K562 (cell line): Measurements from ENCODE around the gene DIP2C. TPM values are rescaled to one million over a fixed set of nuclear protein-coding genes. Genes with fewer than 3 reads are reported as not detected.
"Not testable (repeated sequence)": the region's sequence is repeated elsewhere in the genome, so short reads cannot be mapped to it uniquely, and the experiment has no call there.

Experiments
- ATAC-seq: fragments of 200-7000 bp; cut with Tn5 transposase; 3 replicates; pipeline ENCODE4 v1.9.1; 2020; ENCODE audit warnings: moderate library complexity
- BruUV-seq: library from RNA; stranded (reverse); fragments of 400-500 nt; replicated peaks from 2 replicates; lab custom pipeline; 2021; lab: Mats Ljungman, UMichigan
- CTCF ChIA-PET: fragments of 300-600 bp; formaldehyde crosslinking; extraction: SDS; loops from one replicate; lab custom pipeline; 2021; ENCODE audit warnings: low intra/inter-chr PET ratio; lab: Yijun Ruan, JAX
- POLR2A ChIA-PET: fragments of 300-600, 350-650 bp; sonication (Branson Sonifier 250); formaldehyde crosslinking; extraction: SDS; loops from one replicate; lab custom pipeline; 2021; ENCODE audit warnings: antibody characterized with exemption, inconsistent platforms; lab: Yijun Ruan, JAX
- DNase-seq, 4 experiments: peaks; one replicate each; pipeline versions ENCODE4 v3.0.0 to v3.0.0-alpha.2; 2011 to 2018; ENCODE audit warnings: low spot score in 3 of 4, mixed read lengths in 3 of 4; ENCODE audit errors: extremely low read depth in 1 of 4
- FAIRE-seq: peaks from 2 replicates; lab custom pipeline; 2011; peaks lifted over from hg19 to GRCh38; lab: Jason Lieb, UNC
- H2AFZ ChIP-seq: 2 replicates; pipeline ENCODE4 v1.6.0; 2011; ENCODE audit warnings: low read depth, low read length, control low read depth, inconsistent platforms
- H3K27ac ChIP-seq: fragments of 200-600 bp; 3 replicates; pipeline ENCODE4 v1.8.0; 2011; ENCODE audit warnings: low read depth, mild to moderate bottlenecking, control low read depth, inconsistent platforms, low read length, moderate library complexity, mixed read lengths; ENCODE audit errors: extremely low read depth
- H3K27me3 ChIP-seq, 2 experiments: fragments of 300-600 bp in 1 of 2; 2 replicates in 1 of 2; 3 replicates in 1 of 2; pipeline versions ENCODE4 v1.6.0 to v1.8.0; 2011; ENCODE audit warnings: inconsistent platforms in 2 of 2, low read length in 2 of 2, mild to moderate bottlenecking in 1 of 2, mixed read lengths in 1 of 2, moderate library complexity in 1 of 2; ENCODE audit not compliant: control insufficient read depth in 2 of 2, insufficient read depth in 2 of 2
- H3K36me3 ChIP-seq: fragments of 300-600 bp; 3 replicates; pipeline ENCODE4 v1.8.0; 2011; ENCODE audit warnings: mild to moderate bottlenecking, low read length, inconsistent platforms; ENCODE audit not compliant: control insufficient read depth, insufficient read depth
- H3K4me1 ChIP-seq, 2 experiments: fragments of 200-600 bp in 1 of 2; replicated peaks in 1 of 2; 2 replicates in 1 of 2; 3 replicates in 1 of 2; pipeline versions ENCODE4 v1.5.1 to v1.8.0; 2011; ENCODE audit warnings: inconsistent platforms in 2 of 2, low read length in 2 of 2, mild to moderate bottlenecking in 1 of 2, mixed read lengths in 1 of 2, moderate library complexity in 1 of 2; ENCODE audit not compliant: control insufficient read depth in 2 of 2, insufficient read depth in 2 of 2
- H3K4me2 ChIP-seq: 2 replicates; pipeline ENCODE4 v1.6.1; 2011; ENCODE audit warnings: low read length, control low read depth, inconsistent platforms, mixed read lengths; ENCODE audit not compliant: insufficient read depth
- H3K4me3 ChIP-seq: fragments of 200-600 bp; sonication (generic), shearing (Covaris generic); 2 replicates; pipeline ENCODE4 v1.5.1; 2016; ENCODE audit warnings: control low read depth, inconsistent platforms
- H3K79me2 ChIP-seq: fragments of 200-600 bp; 3 replicates; pipeline ENCODE4 v1.8.0; 2011; ENCODE audit warnings: low read length, inconsistent platforms; ENCODE audit not compliant: control insufficient read depth, insufficient read depth
- H3K9ac ChIP-seq, 2 experiments: 2 replicates each; pipeline versions ENCODE4 v1.6.0 to v1.6.1; 2011; ENCODE audit warnings: low read depth in 2 of 2, low read length in 2 of 2, control low read depth in 1 of 2, inconsistent platforms in 1 of 2, mild to moderate bottlenecking in 1 of 2, mixed read lengths in 1 of 2; ENCODE audit not compliant: insufficient read depth in 1 of 2
- H3K9me1 ChIP-seq: one replicate; pipeline ENCODE4 v1.6.0; 2011; ENCODE audit warnings: inconsistent platforms, mild to moderate bottlenecking, low read length, moderate library complexity; ENCODE audit not compliant: control insufficient read depth, insufficient read depth
- H3K9me3 ChIP-seq: replicated peaks from 2 replicates; pipeline ENCODE4 v1.5.1; 2011; ENCODE audit warnings: low read depth, low read length, inconsistent platforms; ENCODE audit not compliant: control insufficient read depth, insufficient read depth
- H4K20me1 ChIP-seq: replicated peaks from 2 replicates; pipeline ENCODE4 v1.6.1; 2011; ENCODE audit warnings: low read length, inconsistent platforms, mixed read lengths; ENCODE audit not compliant: control insufficient read depth, insufficient read depth
- GABPA ChIP-seq: fragments of 200-800 bp; sonication (Bioruptor generic); conservative IDR thresholded peaks from 2 replicates; pipeline ENCODE4 v1.6.1; 2016; ENCODE audit warnings: low read depth, missing genetic modification characterization, missing compliant biosample characterization
- NR2C2 ChIP-seq, 2 experiments: fragments of 200-800 bp in 1 of 2; sonication (Bioruptor generic) in 1 of 2; sonication (generic) in 1 of 2; formaldehyde crosslinking in 1 of 2; IDR thresholded peaks; 2 replicates each; pipeline versions ENCODE4 v1.6.1 to v1.8.0; 2016 to 2022; ENCODE audit warnings: mild to moderate bottlenecking in 1 of 2, missing compliant biosample characterization in 1 of 2, missing genetic modification characterization in 1 of 2, missing genetic modification reagents in 1 of 2
- ZKSCAN1 ChIP-seq: fragments of 150-350 bp; IDR thresholded peaks from 2 replicates; pipeline ENCODE4 v1.6.1; 2016; ENCODE audit warnings: low read depth, low read length
- WGBS: fragments of 100-300 bp; shearing (Covaris generic); methylation state at CpG from one replicate; pipeline ENCODE4 v1.1.6; 2016; ENCODE audit warnings: low coverage, mixed read lengths; ENCODE audit not compliant: insufficient coverage; ENCODE audit errors: missing lambda C conversion rate; 5-methylcytosine and 5-hydroxymethylcytosine counted together
- in situ Hi-C: fragments of 300-500 bp; cut with MboI; formaldehyde crosslinking; loops from 4 replicates; pipeline ENCODE4 v1.15.0; 2018; ENCODE audit warnings: inconsistent platforms, mixed read lengths
- intact Hi-C: fragments of 100-400 bp; cut with micrococcal nuclease; formaldehyde crosslinking; loops from 2 replicates; pipeline ENCODE4 v1.14.2; 2022
- polyA plus RNA-seq, 8 experiments: library from polyadenylated mRNA; depleted of rRNA in 4 of 8; stranded (reverse) in 5 of 8; unstranded in 3 of 8; fragments of >200 nt; fragmentation: Nextera tagmentation in 2 of 8; fragmentation: Illumina TruSeq in 1 of 8; extraction: Ambion mirVana in 2 of 8; extraction: Trizol in 1 of 8; gene quantifications; 2 replicates each; pipeline versions ENCODE4 v1.2.1 to v1.2.3, GENCODE V29; 2011 to 2014; ENCODE audit warnings: inconsistent platforms in 1 of 8, missing spikeins in 1 of 8
- total RNA-seq, 7 experiments: library from RNA; depleted of rRNA in 6 of 7; stranded (reverse); fragments of >200 nt in 6 of 7; fragmentation: Illumina TruSeq in 2 of 7; extraction: Trizol in 2 of 7; gene quantifications; 2 replicates each; pipeline versions ENCODE4 v1.2.1 to v1.2.3, GENCODE V29; 2011 to 2021; ENCODE audit warnings: low replicate concordance in 1 of 7

DIP2C gene
- total and polyA plus RNA-seq, 9 of the 15 experiments (the other 6 are each of a cell fraction or from before 2014, with no cell fraction given), result 0.01 TPM; not detected in 8

GRCh38 chr10:394439-395101 is 294.9 kb downstream of the DIP2C start:
- H4K20me1 ChIP-seq; intact Hi-C loops; in situ Hi-C loops; BruUV-seq; ATAC-seq; H3K4me3 ChIP-seq; POLR2A ChIA-PET; H3K27ac ChIP-seq; CTCF ChIA-PET; H3K4me1 ChIP-seq; H3K9me3 ChIP-seq; H3K9me1 ChIP-seq; H3K36me3 ChIP-seq; H3K79me2 ChIP-seq; FAIRE-seq; DNase-seq; H3K9ac ChIP-seq; TF ChIP-seq NR2C2 (CRISPR knock-in tag; IDR thresholded peaks at IDR 0.05): not testable (repeated sequence)
- peak overlapping the region; percentile 72 for H2AFZ ChIP-seq
- peak overlapping the region; percentile 49 for H3K4me2 ChIP-seq
- H3K27me3 ChIP-seq, result peaks cover 11 to 45% of the 10 kb centered on the region in 2 experiments
- TF ChIP-seq GABPA (tag) (peak; percentile 58), ZKSCAN1 (0 out of 2 replicates have a peak, but pooled peaks have one; percentile 10), NR2C2 (tag; IDR thresholded peaks at IDR 0.05) (peak; percentile 71; the same call in 1 of the 2 replicates)
- WGBS, result 21% methylated on average over 21 of the region's 21 CpGs
